Measurements from ENCODE around the gene TMOD2.

- peak; percentile 84 to 87 for TF ChIP-seq CTCF (conservative IDR thresholded peaks at IDR 0.05; ENCODE audit: low read depth in 2 of 2)
- no peak for TF ChIP-seq CREB1 (CRISPR knock-in tag; IDR thresholded peaks at IDR 0.05; ENCODE audit: low read depth)
- TF ChIP-seq POLR2AphosphoS5 (IDR thresholded peaks at IDR 0.05; ENCODE audit: low read depth): no peak
- no peak for TF ChIP-seq REST (IDR thresholded peaks at IDR 0.05; ENCODE audit: unreplicated experiment)
- TF ChIP-seq JUNB (IDR thresholded peaks at IDR 0.05; ENCODE audit: unreplicated experiment): no peak
- TF ChIP-seq EZH2 (IDR thresholded peaks at IDR 0.05; ENCODE audit: low read depth, unreplicated experiment): no peak
- TF ChIP-seq ETS1 (IDR thresholded peaks at IDR 0.05): no peak
- TF ChIP-seq EZH2phosphoT487 (IDR thresholded peaks at IDR 0.05; ENCODE audit: unreplicated experiment): no peak
- TF ChIP-seq ZNF331 (CRISPR knock-in tag; IDR thresholded peaks at IDR 0.05; ENCODE audit: low read depth): no peak
These were observed 25.7 kb downstream of the TMOD2 start for GRCh38 chr15:51776952-51777569.
